ENCODE data around the gene PROZ. TPM values are rescaled to one million over a fixed set of nuclear protein-coding genes. Genes with fewer than 3 reads are reported as not detected.

The PROZ gene
- total and polyA plus RNA-seq, 2 donors (not counting 1 experiment from before 2014, with no cell fraction given), result not detected

DNA sequence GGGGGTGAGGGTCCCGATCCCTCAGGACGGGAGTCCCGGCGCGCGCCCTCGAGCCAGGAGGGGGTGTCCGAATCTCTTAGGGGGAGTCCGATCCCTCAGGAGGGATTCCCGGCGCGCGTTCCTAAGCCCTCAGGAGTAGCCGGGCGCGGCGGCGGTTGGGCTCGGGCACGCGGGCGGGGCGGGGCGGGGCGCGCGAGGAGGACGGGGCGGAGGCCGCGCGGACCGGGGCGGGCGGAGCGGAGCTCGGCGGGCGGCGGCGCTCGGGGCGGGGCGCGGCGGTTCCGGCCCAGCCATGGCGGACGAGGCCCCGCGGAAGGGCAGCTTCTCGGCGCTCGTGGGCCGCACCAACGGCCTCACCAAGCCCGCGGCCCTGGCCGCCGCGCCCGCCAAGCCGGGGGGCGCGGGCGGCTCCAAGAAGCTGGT lies 50.9 kb downstream of the PROZ start, which contains the start of gene CUL4A:
CUL4A (plus strand) TSS at position 278 of the 423 bp plus-strand sequence; CDS start at position 293, 15 bp downstream.
- whole genome bisulfite sequencing (ENCODE audit: insufficient coverage), result under 1% methylated on average over 66 of the region's 66 CpGs

More for the DNA sequence above, 50.9 kb downstream of the PROZ start, which contains the start of gene CUL4A:
- ATAC-seq (ENCODE audit: low read depth) (peak; percentile 63), DNase-seq (peak; percentile 85)
- H3K36me3 ChIP-seq (replicated peaks in 1 of 2; ENCODE audit: control extremely low read depth in 1 of 2, control insufficient read depth in 1 of 2, extremely low read depth in 1 of 2, insufficient read depth in 2 of 2, low read length in 1 of 2), result peaks cover 0 to 12% of the 10 kb centered on the region in 2 experiments
- peak within 1 kb of the TSS; percentile 81 for H3K4me2 ChIP-seq (replicated peaks; ENCODE audit: low read depth, low read length, poor library complexity, severe bottlenecking)
- H3K79me2 ChIP-seq (ENCODE audit: control insufficient read depth, insufficient read depth, low read length), result peaks cover 83% of the 10 kb centered on the region
- POLR2A ChIA-PET, result interaction anchor here (0.6 to 2.4 kb wide), 2 partner anchors 88 to 1072 kb away, joined by 3 to 12 read pairs; partner anchors contain the start of genes LAMP1 and UPF3A
- H4K20me1 ChIP-seq (ENCODE audit: control insufficient read depth, insufficient read depth, low read length, poor library complexity, severe bottlenecking), result peaks cover 58% of the 10 kb centered on the region
- H3K27me3 ChIP-seq (replicated peaks in 1 of 4; ENCODE audit: control extremely low read depth in 1 of 4, control insufficient read depth in 3 of 4, insufficient read depth in 4 of 4, low read length in 3 of 4), result no peaks in the 10 kb centered on the region
- Mint-ChIP-seq H3K9me3 (ENCODE audit: insufficient read depth) (no peaks in the 10 kb centered on the region), H3K4me1 (peaks cover 58% of the 10 kb centered on the region), H3K27ac (peak within 1 kb of the TSS; percentile 91), H3K4me3 (peak within 1 kb of the TSS; percentile 88), H3K27me3 (no peaks in the 10 kb centered on the region)
- H3K27ac ChIP-seq (ENCODE audit: low read length in 2 of 2), result peak within 1 kb of the TSS; percentile 95 to 97
- no peaks in the 10 kb centered on the region for H3K9me3 ChIP-seq (ENCODE audit: control extremely low read depth in 1 of 3, control insufficient read depth in 2 of 3, insufficient read depth in 1 of 3, low read length in 2 of 3)
- H3K9ac ChIP-seq (ENCODE audit: low read length), result peak within 1 kb of the TSS; percentile 80
- H3K4me1 ChIP-seq (ENCODE audit: control insufficient read depth in 2 of 2, insufficient read depth in 2 of 2, low read length in 2 of 2), result peaks cover 12 to 24% of the 10 kb centered on the region in 2 donors
- TF ChIP-seq, protein P1, sequence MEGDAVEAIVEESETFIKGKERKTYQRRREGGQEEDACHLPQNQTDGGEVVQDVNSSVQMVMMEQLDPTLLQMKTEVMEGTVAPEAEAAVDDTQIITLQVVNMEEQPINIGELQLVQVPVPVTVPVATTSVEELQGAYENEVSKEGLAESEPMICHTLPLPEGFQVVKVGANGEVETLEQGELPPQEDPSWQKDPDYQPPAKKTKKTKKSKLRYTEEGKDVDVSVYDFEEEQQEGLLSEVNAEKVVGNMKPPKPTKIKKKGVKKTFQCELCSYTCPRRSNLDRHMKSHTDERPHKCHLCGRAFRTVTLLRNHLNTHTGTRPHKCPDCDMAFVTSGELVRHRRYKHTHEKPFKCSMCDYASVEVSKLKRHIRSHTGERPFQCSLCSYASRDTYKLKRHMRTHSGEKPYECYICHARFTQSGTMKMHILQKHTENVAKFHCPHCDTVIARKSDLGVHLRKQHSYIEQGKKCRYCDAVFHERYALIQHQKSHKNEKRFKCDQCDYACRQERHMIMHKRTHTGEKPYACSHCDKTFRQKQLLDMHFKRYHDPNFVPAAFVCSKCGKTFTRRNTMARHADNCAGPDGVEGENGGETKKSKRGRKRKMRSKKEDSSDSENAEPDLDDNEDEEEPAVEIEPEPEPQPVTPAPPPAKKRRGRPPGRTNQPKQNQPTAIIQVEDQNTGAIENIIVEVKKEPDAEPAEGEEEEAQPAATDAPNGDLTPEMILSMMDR (IDR thresholded peaks at IDR 0.05), result no peak
- TF ChIP-seq EZH2 (IDR thresholded peaks at IDR 0.05; ENCODE audit: borderline replicate concordance, insufficient read depth, low read depth, low read length, poor library complexity, severe bottlenecking), result no peak
- intact Hi-C loops (cut with micrococcal nuclease), result loop anchor here (2.0 to 5.0 kb wide), 3 partner anchors 267 to 317 kb away; partner anchors contain the start of gene DCUN1D2
- peak within 1 kb of the TSS; percentile 72 to 88 (median 74) for H3K4me3 ChIP-seq (ENCODE audit: control extremely low read depth in 1 of 5, extremely low read depth in 1 of 5, insufficient read depth in 1 of 5, low read depth in 2 of 5, low read length in 4 of 5)
- CTCF ChIA-PET, result interaction anchor here (2.0 kb wide), 1 partner anchor 185 kb away, joined by 5 read pairs; no protein-coding TSS in a partner anchor
- H2AFZ ChIP-seq (ENCODE audit: insufficient read depth, low read depth, low read length, poor library complexity, severe bottlenecking), result peak within 1 kb of the TSS; percentile 86
